Vagina (tissue), 2 donors: ENCODE data around the gene LRRIQ1.

ENCODE experiments used
- POLR2A ChIP-seq, 2 donors: fragments of 450-650 bp; IDR thresholded peaks; one replicate each; pipeline ENCODE4 v1.6.1; 2017; ENCODE audit warnings: antibody characterized with exemption in 2 of 2, mild to moderate bottlenecking in 2 of 2, moderate library complexity in 2 of 2
- POLR2AphosphoS5 ChIP-seq, 2 donors: sonication (generic); formaldehyde crosslinking; IDR thresholded peaks; one replicate each; pipeline ENCODE4 v1.9.0; 2017; ENCODE audit warnings: antibody characterized with exemption in 2 of 2, mild to moderate bottlenecking in 2 of 2, low read depth in 1 of 2; ENCODE audit not compliant: insufficient read depth in 1 of 2
- TF ChIP-seq, protein P1 (sequence below), 3 experiments: fragments of 450-650 bp in 2 of 3; fragments of 200-600 bp in 1 of 3; sonication (generic) in 1 of 3; IDR thresholded peaks; one replicate each; pipeline ENCODE4 v1.5.1; 2017 to 2019; ENCODE audit warnings: antibody characterized with exemption in 3 of 3, mild to moderate bottlenecking in 2 of 3, moderate library complexity in 2 of 3

DNA sequence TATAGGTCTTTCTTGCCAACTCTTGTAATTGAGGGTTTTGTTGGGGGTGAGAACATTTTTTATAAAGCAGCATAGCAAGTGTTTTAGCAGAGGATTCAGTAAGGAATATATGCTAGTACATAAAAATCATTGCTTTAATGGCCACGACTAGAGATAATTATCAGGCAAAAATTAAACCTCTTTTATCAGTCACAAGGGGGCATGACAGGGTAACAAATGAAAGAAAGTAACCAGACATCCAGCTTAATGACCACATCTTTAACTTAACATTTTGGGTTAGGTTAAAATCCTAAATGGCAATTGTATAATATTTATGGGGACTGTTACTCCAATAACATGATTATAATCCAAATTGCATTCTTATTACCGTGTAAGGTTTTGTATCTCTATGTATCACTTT lies 119.6 kb downstream of the LRRIQ1 start:
- TF ChIP-seq POLR2A (IDR thresholded peaks at IDR 0.05): no peak
- TF ChIP-seq, protein P1, sequence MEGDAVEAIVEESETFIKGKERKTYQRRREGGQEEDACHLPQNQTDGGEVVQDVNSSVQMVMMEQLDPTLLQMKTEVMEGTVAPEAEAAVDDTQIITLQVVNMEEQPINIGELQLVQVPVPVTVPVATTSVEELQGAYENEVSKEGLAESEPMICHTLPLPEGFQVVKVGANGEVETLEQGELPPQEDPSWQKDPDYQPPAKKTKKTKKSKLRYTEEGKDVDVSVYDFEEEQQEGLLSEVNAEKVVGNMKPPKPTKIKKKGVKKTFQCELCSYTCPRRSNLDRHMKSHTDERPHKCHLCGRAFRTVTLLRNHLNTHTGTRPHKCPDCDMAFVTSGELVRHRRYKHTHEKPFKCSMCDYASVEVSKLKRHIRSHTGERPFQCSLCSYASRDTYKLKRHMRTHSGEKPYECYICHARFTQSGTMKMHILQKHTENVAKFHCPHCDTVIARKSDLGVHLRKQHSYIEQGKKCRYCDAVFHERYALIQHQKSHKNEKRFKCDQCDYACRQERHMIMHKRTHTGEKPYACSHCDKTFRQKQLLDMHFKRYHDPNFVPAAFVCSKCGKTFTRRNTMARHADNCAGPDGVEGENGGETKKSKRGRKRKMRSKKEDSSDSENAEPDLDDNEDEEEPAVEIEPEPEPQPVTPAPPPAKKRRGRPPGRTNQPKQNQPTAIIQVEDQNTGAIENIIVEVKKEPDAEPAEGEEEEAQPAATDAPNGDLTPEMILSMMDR (IDR thresholded peaks at IDR 0.05): peak in 1 of 3 experiments; percentile 10
- TF ChIP-seq POLR2AphosphoS5 (IDR thresholded peaks at IDR 0.05; ENCODE audit: insufficient read depth in 1 of 2, low read depth in 1 of 2): no peak
